MV-4-11 (cell line): ENCODE data around the gene MYH1.

ENCODE experiments used
- DNase-seq: peaks from one replicate; lab custom pipeline; 2025; lab: John Stamatoyannopoulos, UW

Gene MYH1

DNA sequence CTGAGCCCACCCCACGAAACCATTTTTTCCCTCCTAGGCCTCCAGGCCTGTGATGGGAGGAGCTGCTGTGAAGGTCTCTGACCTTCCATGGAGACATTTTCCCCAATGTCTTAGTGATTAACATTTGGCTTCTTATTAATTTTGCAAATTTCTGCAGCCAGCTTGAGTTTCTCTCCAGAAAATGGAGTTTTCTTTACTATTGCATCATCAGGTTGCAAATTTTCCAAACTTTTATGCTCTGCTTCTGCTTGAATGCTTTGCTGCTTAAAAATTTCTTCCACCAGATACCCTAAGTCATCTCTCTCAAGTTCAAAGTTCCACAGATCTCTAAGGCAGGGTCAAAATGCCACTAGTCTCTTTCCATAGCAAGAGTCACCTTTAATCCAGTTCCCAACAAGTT is 36.1 kb downstream of the MYH1 start:
- no peak for DNase-seq

- DNase-seq: no peak
Measured at GRCh38 chr17:10477701-10478100, 40.6 kb downstream of the MYH1 start.

DNA sequence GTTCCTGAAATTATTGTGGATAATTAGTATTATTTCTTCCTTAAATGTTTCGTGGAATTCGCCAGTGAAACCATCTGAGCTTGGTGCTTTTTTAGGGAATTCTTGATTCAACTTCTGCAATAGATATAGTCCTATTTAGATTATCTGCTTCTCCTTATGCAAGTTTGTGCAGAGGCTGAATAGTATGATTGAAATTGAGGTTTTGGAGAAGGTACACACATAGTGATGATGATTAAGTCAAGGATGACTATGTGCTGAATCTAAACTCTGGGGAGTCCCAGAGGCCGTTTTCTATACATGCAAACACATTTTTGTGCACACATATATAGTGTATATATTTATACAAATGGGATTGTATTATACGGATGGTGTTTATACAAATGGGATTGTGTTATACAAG is 43.8 kb downstream of the MYH1 start:
- DNase-seq: no peak

DNA sequence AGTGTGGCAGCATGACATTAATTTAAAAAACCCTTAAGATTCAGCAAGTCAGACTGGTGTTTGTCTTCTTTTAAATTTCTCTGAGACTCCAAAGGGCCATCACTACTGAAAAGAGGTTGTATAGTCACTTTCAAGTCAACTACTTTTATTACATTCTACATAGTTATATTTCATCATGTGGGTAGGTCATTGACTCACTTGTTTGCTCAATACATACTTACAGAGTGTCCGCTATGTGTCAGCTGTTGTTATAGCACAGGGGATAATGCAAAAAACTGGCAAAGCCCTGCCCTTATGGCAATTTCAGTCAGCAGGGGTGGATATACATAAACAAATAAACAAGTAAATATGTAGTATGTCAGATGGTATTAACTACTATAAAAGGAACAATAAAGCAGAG is 46.5 kb downstream of the MYH1 start:
- no peak for DNase-seq

- DNase-seq: no peak
Measured at GRCh38 chr17:10469459-10469858, 48.9 kb downstream of the MYH1 start, which contains the start of gene MYH4. TSS of gene MYH4 (minus strand) at chr17:10469559. CDS start at chr17:10466745, 2,814 bp downstream.

DNA sequence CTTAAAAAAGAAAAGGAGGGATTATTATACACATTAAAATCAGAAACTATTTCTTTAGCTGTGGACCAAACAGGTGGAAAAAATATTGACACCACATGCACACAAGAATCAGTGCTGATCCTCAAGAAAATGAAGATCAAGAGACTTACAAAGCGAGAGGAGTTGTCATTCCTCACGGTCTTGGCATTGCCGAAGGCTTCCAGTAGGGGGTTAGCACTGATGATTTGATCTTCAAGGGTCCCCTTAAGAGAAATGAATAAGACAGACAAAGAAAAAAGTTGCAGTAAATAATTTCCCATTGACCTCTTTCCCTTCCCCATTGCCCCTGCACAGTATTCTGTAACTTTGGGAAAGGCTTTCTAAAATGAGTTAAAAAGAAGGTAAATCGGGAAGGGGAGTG is 54.9 kb downstream of the MYH1 start:
- no peak for DNase-seq

DNA sequence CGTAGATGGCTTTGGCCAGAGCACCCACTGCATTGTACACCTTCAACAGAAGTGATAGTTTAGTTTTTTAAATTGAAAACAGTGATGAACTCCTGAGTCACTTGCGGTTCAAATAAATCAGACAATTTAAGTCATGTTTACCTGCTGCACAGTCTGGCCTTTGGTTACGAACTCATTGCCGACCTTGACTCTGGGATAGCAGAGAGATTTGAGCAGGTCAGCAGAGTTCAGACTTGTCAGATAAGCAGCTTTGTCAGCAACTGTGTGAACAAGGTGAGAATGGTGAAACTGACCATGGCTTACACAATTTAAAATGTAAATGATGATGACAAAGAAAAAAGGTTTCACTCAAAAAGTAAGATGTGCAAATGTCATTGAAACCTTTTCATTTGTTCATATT is 58.3 kb downstream of the MYH1 start:
- no peak for DNase-seq

DNA sequence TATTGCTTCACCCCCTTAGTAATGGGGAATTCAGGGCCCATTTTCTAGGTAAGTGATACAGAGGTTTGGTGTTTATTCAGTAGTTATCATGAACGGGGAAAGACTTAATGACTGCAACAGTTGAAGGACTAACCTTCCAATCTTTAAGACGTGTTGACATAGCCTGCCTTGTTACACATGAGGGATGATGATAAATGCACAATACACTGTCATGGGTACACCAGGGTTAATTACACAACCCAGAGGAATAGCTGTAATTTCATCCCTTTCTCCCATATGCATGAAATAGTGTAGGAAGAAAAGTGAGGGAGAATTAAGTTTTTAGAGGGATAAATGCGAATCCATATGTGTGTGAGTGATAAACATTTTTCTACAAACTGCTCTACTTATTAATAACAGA is 59.6 kb downstream of the MYH1 start:
- DNase-seq: no peak

DNA sequence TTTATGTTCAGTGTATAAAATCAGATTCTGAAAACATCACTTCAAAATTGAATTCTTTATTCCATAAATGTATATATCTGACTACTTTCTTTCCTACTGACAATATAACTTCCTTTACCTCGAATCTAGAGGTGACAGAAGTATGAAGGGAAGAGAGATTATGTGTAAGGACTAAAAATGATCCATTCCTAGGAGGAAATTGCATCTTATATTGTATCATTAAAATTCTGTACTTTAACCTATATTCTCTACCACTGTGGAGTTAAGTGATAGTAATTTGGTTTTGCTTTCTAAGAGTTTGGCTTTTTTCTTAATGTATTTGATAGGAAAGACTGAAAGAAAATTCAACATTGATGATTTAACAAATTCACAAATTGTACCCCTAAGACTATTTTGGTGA is 60.4 kb downstream of the MYH1 start:
- no peak for DNase-seq

GRCh38 chr17:10447026-10447931 is 71.1 kb downstream of the MYH1 start:
- DNase-seq: no peak
